Fibroblast of skin of scalp (primary cell): ENCODE results near the gene SLC2A11.

Source experiments
- DNase-seq: peaks from one replicate; pipeline ENCODE4 v3.0.0-alpha.2; 2013

Gene SLC2A11

DNA sequence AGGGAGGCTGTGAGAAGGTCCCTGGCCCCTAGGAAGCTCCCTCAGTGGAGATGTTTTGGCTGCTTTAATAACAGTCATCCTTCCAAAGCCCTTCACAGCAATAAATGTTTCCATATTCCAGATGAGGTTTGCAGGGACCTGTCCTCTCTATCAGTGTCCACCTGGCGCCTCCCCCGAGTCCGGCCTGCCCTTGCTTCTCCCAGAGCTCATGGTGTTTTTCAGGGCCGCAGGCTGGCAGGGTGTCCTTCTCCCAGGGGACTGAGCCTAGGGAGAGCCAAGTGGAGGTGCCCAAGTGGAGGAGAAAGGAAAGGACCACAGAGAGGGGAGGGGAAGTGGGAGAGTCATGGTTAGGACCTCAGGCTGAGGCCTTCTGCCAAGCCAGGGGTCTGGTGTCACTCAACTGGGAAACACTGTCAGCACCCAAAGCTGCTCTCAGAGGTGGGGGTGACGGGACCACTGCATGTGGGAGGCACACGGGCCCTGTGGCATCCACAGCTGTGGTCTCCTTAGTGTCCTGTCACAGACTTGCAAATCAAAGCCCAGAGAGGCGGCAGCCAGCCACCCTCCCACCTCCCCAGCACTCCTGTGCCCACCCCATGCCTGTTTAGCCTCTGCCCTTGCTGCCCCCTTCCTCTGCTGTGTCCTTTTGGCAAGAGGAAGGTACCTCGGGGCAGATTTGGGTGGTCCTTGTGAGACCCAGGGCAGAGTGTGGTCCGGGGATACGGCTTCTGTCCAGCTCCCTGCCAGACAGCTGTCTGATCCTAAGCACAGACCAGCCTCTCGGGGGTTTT is 25.3 kb upstream of the SLC2A11 start:
- DNase-seq, result no peak

DNA sequence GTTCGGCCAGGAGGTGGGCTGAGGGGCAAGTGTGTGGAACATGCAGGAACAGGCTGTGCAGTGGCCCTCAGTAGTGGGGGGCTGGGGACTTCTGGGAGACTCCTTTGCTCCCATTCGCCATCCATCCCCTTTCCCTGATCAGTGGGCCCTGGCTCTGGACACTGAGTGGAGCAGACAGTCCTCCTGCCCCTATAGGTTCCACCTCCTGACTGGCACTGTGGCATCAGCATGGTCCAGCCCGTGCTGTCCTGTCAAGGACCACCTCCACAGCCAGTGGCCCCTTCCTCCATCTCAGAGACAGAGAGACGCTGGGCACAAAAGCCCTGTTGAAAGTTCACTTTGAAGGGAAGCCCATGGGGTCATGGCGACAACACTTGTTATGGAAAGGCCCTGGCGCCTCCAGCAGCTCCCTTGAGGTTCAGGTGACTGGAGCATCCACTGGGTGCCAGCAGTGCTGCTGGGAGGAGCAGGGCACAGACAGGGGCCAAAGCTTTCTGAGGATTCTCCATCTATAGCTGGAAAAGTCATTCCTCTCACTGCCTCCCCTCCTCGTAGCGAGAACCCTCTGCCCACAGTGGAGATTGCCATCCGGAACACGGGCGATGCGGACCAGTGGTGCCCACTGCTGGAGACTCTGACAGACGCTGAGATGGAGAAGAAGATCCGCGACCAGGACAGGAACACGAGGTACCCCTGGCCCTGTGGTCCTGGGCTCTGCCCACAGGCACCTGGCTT is 24.5 kb upstream of the SLC2A11 start:
- no peak for DNase-seq

DNA sequence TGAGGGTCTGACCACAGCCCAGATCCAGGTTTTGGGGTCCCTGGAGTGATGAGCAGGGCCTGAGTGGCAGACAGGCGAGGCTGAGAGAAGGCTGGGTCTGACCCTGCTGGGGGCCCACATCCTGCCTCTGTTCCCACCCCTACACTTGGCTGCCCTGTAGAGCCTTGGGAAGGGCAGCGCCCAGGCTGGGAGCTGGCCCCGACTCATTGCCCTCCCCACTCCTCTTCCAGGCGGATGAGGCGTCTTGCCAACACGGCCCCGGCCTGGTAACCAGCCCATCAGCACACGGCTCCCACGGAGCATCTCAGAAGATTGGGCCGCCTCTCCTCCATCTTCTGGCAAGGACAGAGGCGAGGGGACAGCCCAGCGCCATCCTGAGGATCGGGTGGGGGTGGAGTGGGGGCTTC is 23.8 kb upstream of the SLC2A11 start:
- DNase-seq, result no peak

DNA sequence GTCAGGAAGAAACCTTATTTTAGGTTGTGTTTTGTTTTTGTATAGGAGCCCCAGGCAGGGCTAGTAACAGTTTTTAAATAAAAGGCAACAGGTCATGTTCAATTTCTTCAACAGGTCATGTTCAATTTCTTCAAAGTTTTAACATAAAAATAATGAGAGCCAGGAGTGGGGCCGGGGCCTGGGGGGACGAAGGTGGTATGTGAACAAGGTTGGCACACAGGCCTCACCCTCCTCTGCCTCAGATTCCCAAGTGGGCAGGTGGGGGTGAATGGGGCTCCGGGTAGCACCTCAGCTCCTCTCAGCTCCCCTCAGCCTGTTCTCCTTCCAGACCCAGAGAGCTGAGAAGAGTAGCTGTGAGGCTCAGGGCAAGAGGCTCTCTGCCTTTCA is 23.3 kb upstream of the SLC2A11 start:
- DNase-seq, result no peak

DNA sequence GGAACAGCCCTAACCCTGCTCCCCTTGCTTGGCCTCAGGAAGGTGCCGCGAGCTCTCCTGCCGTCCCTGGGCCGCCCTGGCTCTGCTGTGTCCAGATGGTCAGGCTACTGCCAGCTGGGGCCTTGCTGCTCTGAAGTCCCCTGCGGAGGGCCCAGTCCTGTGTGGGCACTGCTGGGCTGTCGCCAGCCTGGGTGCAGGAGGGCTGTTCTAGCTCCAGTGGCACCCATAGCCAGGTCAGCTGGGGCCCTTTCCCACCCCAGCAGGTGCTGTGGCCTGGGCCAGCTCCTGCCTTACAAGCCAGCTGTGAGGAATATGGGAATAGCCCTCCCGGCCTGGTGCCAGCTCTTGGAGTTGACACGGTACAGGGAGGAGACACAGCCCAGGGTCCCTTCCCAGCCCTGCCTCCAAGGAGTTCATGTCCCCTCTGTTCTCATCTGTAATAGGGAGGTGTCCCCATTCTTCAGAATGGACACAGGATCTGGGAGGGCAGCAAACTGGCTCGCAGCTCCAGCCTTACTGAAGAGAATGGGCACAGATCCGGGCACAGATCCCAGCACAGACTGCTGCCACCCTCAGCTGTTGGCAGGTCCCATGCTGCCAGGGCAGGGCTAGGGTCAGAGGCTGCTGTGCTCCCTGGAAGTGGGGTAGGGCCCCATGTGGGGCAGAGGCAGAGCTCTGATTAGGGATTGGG is 22.7 kb upstream of the SLC2A11 start:
- no peak for DNase-seq

DNA sequence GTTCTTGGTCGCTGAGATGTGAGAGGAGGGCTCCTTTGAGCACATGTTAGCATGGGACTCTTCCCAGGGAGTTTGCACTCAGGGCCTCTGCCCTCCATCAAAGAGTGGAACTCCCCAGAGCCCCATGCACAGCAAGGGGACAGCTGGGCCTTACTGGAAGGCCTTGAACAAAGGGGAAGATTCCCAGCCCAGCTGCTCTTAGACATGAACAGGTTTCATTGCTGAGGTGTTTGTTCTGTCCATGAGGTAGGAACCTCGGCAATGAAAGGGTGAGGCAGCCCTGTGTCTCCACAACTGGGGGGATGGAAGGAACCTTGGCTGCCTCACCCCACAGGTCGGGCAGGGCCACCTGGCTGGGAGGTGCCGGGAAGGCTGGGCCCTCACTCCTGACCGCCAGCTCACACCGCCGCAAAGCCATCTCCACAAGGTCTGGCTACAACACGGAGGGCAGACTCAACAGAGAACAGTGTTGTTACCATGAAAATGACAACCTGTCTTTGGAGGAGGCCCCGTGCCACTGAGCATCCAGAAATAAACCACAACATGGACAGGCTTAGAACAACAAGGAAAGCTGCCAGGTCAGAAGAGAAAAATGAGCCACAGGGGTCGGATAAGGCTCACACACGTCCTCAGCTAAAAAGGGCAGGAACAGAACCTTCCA is 22.1 kb upstream of the SLC2A11 start:
- no peak for DNase-seq

DNA sequence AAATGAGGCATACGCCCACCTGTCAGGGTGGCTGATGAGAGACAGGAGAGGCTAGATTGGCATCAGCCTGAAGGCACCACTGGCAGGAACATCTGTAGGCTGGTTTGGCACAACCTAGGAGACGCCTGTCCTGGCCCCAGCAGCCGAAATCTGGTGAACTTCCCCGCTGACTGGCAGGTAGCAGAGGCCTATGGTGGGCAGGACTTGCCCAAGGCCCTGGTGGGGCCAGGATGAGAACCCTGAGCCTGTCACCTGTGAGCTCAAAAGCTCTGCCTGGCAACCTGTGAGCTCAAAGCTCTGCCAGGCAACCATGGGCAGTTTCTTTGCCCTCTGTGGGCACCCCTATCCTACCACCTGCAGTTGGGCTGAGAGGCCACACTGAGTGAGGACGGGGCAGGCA is 21.4 kb upstream of the SLC2A11 start:
- DNase-seq, result no peak

DNA sequence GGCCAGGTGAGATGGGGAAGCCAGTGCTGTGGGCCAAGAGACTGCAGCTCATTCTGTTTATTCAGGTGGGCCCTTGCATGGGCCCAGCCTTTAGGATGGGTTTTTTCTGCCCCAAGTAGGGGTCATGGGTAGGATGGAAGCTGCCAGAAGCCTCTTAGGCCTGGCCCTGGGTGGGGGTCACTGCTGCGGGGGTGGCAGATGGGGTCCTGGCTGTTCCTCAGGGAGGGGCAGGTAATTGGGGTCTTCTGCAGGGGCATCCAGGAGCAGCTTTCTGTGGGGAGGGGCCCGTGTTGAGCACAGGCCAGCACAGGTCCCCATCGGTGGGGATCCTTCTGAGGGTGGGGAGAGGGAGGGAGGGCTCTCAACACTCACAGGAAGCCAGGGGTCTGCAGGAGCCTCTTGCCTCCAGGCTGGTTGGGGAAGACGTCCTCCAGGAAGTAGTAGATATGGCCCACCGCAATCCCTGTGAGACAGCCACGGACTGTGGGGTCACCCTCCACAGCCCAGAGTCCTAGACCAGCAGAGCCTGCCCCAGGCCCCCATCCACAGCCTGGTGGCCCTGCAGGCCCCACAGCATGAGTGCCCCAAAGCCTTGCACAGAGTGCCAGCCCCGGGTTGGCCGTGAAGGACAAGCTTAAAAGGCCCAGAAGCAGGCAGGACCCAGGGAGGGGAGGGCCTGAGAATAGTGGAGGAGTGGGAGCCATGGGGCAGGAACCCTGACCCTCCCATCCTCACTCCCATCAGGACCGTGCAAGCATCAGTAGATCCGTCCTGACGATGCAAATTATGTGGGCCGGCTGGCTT is 20.8 kb upstream of the SLC2A11 start:
- no peak for DNase-seq

DNA sequence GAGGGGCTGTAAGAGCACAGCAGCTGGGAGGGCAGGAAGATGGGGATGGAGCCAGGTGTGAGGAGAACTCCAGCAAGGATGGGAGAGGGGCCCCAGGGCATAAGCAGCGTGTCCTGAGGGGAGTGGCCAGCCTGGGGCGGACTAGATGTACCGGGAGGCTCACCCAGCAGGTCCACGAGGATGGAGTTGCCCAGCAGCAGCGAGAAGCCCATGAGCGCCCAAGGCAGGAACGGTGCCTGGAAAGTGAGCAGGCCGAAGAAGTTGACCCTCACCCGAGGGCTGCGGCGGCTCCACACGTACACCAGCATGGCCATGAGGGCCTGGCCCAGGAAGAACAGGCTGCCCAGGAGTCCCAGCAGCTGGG is 20.2 kb upstream of the SLC2A11 start:
- no peak for DNase-seq

DNA sequence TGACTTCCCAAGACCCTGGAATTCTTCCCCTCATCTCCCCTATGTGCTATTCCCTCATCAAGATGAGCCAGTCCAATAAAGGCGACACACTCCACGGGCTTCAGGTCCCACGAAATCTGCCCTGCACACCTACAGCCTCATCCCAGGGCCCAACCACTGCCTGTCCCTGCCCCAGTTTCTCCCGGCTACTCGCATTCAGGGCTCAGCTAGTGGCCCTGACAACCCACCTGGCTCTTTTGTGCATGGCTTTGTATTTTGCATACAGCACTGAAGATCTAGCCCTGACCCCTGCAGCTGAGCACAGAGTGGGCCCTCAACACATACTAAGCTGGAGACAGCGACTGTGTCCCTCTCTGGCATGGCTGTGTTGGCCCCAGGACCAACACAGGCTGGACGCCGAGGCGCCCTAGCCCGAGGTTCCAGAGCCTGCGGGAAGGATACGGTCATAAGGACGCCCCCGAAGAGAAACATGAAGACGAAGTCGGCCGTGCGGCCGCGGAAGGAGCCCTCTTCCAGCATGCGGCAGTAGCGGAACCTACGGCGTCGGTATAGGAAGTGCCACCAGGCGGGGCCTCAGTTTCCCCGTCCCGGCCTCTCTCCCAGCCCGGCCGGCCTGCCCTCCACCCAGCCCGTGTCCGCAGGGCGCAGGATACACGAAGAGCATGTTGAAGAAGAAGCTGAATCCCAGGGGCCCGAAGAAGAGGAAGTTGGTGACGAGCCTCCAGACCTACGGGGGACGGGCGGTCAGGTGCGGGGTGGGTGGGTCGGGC is 19.6 kb upstream of the SLC2A11 start:
- DNase-seq, result no peak

DNA sequence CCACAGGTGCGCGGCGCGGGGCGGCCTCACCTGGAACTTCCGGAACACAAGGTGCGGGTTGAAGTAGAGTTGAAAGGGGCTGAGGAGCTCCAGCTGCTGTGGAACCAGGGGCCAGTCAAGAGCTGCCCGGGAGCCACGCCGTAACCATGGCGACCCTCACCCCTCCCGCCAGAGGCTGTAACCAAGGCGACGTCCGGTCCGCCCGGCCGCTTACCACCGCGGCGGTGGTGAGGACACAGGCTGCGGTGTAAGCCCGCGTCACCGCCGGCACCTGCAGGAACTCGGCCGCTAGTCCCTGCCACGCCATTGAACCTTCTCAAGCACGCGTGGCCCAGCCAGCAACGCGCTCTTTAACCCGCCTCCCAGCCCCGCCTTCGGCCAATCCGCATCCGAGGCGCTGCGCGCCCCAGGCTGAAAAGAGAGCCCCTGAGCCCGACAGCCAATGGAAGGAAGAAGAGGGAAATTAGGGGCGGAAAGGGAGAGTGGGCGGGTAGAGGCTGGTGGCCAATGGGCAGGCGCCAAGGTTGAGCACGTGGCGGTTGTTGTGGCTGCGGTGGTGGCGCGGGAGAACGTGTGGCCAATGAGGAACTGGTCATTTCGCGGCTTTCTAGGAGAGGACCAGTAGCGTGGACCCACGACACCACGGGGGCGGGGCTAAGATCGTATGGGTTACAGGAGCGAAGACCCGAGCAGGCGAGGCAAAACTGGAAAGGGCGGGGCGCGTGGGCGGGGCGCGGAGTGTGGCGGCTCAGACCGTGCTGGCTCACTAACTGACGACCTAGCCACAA is 18.8 kb upstream of the SLC2A11 start, which contains the start of gene DERL3:
Gene DERL3 (minus strand): TSS at position 326 of the 788 bp plus-strand sequence. CDS start 19 bp downstream, at position 307.
- DNase-seq, result peak; percentile 97

DNA sequence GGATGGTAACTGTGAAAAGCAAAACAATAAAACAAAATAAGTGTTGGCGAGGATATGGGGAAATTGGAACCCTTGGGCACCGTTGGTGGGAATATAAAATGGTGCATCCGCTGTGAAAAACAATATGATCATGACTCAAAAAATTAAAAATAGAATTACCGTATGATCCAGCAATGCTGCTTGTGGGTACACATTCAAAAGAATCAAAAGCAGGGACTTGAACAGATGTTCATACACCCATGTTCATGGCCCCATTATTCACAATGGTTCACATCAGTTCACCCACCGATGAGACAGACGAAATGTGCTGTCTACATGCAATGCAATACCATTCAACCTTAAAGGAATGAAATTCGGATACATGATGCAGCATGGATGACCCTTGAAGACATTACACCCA is 17.6 kb upstream of the SLC2A11 start:
- no peak for DNase-seq

DNA sequence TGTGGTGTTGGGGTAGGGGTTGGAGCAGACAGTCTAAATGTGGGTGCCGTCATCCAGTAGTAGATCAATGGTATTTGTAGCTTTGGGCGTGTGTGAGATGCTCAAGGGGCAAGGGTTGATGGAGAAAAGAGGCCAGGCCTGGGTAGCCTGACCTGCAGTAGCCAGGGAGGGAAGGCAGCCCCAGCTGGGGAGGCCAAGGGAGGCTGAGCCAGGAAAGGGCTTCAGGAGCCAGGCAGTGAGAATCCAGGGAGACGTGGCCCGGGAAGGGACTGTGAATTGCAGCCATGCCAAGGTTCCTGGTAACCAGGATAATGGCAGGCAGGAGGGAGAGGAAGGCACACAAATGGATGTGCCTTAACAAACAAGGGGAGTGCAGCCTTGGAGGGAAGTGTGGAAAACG is 16.4 kb upstream of the SLC2A11 start:
- DNase-seq, result no peak

DNA sequence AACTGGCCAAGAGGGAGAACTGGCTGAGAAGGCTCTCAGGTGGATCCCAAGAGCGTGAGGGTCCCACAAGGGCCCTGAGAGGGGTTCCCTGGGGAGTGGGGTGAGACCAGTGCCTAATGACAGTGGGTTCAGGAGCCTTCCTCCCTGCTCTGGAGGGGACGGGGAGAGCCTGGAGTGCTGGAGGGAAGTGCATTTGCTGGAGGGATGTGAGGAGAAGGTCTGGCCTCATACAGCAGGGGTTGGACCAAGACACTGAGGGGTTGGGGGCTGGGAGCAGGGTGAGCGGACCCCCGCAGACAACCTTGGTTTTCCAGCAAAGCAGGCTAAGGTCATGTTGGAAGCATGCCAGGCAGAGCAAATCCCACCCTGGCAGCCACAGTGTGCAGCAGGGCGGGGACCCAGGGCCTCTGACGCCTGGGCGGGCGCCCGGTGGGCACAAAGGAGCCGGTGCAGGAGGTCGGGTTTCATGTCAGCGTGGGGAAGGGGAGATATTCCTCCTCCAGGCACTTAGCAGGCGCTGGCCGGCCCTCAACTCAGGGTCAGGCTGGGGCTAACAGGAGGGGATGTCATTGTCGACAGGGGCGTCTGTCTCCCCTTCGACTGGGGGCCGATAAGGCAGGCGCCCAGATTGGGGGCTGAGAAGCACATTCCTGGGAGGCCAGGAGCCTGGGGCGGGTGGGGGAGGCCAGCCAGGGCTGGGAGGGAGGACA is 15.8 kb upstream of the SLC2A11 start:
- DNase-seq, result no peak

DNA sequence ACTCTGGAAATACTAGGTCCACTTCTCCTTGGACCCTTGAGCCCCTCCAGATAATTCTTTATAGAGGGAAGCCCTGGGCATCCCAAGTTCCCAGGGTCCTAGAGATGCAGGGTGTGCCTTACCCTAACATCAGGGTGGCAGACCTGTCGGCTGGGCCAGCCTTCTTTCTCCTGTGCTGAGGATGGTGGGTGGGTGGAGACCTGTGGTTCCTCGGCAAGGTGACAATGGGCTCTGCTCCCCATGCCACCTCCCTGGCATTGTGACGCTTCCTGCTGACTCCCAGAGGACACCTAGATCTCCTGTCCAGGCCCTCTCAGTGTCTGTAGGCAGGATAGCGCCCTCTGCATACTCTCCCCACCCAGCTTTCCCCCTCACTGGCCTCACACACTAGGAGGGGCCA is 15.1 kb upstream of the SLC2A11 start:
- DNase-seq, result no peak

DNA sequence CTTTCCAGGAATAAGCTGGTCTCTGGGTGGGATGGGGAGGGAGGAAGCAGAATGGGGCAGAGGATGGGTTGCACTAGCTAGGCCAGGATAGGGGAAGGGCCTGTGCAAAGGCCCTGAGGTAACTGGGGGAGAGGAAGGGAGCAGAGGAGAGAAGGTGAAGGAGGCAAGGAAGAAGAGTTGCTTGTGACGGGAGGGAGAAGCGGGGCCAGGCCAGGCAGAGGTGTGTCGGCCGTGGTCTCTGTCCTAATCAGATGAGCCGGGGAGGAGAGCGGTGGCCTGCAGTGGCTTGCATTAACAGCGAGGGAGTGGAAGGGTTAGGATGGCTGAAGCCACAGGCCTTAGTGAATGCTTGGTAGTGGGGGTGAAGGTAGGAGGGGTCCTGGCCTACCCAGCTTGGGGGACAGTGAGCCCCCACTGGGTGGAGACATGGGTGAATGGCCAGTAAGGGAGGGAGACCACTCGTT is 12.9 kb upstream of the SLC2A11 start:
- DNase-seq, result no peak

DNA sequence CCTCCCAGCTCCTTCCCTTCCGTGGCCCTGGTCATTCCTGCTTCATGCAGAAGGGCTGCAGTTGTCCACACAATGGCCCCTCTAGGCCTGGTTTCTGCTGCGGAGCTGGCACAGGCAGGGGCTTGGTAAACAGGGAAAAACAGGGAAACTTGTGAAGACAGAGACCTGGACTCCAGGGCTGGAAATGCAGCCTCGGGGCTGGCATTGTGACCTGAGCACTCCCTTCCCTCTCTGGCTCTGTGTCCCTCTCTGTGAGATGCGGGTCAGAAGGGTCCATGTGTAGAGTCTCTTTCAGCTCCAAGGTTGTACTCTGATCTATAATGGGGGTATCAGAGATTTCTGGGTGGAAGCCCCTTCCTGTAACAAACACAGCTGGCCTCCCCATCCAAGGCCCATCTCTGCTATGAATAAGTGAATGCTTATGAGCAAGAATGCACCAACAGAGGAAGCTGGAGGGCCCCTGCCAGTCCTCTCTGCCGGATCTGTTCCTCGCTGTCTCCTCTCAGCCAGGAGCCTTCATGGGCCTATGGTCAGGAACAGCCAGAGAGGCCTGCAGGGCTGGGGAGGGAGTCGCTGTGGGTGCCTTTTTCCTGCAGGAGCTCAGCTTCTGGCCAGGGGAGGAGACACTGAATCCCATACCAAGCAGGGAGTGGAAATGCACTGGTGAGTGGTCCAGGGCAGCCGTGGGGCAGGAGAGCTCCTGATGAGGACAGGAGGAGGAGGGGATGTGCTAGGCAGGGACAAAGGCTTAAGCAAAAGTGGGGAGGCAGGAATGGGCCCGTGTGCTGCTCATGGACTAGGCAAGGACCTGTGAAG is 12.2 kb upstream of the SLC2A11 start:
- DNase-seq, result no peak

DNA sequence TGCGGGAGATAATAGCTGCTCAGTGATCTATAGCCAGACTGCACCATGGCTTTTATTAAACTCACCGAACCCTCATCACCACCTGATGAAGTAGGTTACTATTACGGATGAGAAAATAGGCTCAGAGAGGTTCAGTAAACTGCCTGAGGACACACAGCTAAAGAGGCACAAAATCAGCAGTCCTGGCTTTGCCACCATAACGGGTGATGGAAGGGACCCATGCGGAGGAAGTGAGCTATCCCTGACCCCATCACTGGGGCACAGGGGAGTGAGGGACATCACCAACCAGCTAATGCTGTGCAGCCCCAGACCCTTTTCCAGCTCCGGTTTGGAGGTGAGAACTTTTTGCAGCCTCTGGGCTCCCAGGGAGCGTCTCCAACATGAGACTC is 11.6 kb upstream of the SLC2A11 start:
- no peak for DNase-seq
